HepG2 (cell line): Measurements from ENCODE around the gene PLOD2. TPM values are rescaled to one million over a fixed set of nuclear protein-coding genes. Genes with fewer than 3 reads are reported as not detected.

Experiments used
- ATAC-seq: fragments of 200-7000 bp; cut with Tn5 transposase; 3 replicates; pipeline ENCODE4 v1.9.1; 2020; ENCODE audit warnings: mild to moderate bottlenecking, moderate library complexity
- BruUV-seq: library from RNA; stranded (reverse); fragments of 400-500 nt; replicated peaks from 2 replicates; lab custom pipeline; 2021; lab: Mats Ljungman, UMichigan
- CTCF ChIA-PET: fragments of 300-600 bp; formaldehyde crosslinking; extraction: SDS; loops from one replicate; lab custom pipeline; 2021; ENCODE audit warnings: low total read pairs, inconsistent platforms, low intra/inter-chr PET ratio; lab: Yijun Ruan, JAX
- POLR2A ChIA-PET: fragments of 350-600 bp; sonication (Branson Sonifier 250); formaldehyde crosslinking; loops from one replicate; lab custom pipeline; 2020; ENCODE audit warnings: antibody characterized with exemption, inconsistent platforms; lab: Yijun Ruan, JAX
- DNase-seq: peaks from one replicate; pipeline ENCODE4 v3.0.0-alpha.2; 2015; ENCODE audit warnings: low spot score
- FAIRE-seq: peaks from 3 replicates; lab custom pipeline; 2011; peaks lifted over from hg19 to GRCh38; lab: Jason Lieb, UNC
- H2AFZ ChIP-seq: one replicate; pipeline ENCODE4 v1.6.1; 2011; ENCODE audit warnings: low read length, inconsistent platforms
- H3K27ac ChIP-seq: fragments of 300-600 bp; 3 replicates; pipeline ENCODE4 v1.8.0; 2011; ENCODE audit warnings: mixed run types, mild to moderate bottlenecking, mixed read lengths, low read length, inconsistent platforms; ENCODE audit not compliant: insufficient read depth; ENCODE audit errors: extremely low read length
- H3K27me3 ChIP-seq, 2 experiments: fragments of 200-600 bp in 1 of 2; 2 replicates in 1 of 2; 3 replicates in 1 of 2; pipeline versions ENCODE4 v1.6.0 to v1.8.0; 2011; ENCODE audit warnings: low read length in 2 of 2, mild to moderate bottlenecking in 2 of 2, moderate library complexity in 2 of 2, inconsistent platforms in 1 of 2; ENCODE audit not compliant: insufficient read depth in 2 of 2, control insufficient read depth in 1 of 2
- H3K36me3 ChIP-seq, 2 experiments: fragments of 200-600 bp in 1 of 2; replicated peaks in 1 of 2; 2 replicates in 1 of 2; 3 replicates in 1 of 2; pipeline versions ENCODE4 v1.5.1 to v1.8.0; 2011; ENCODE audit warnings: low read length in 2 of 2, inconsistent platforms in 1 of 2; ENCODE audit not compliant: insufficient read depth in 2 of 2, control insufficient read depth in 1 of 2
- H3K4me1 ChIP-seq: 2 replicates; pipeline ENCODE4 v1.5.1; 2012; ENCODE audit warnings: low read length, inconsistent platforms; ENCODE audit not compliant: insufficient read depth
- H3K4me2 ChIP-seq: 2 replicates; pipeline ENCODE4 v1.6.0; 2011; ENCODE audit warnings: low read depth, low read length, inconsistent platforms
- H3K4me3 ChIP-seq, 3 experiments: fragments of 200-600 bp in 1 of 3; sonication (generic), shearing (Covaris generic) in 1 of 3; replicated peaks in 1 of 3; 2 replicates each; pipeline ENCODE4 v1.5.1; 2011 to 2016; ENCODE audit warnings: low read length in 3 of 3, inconsistent platforms in 2 of 3, low read depth in 2 of 3, mild to moderate bottlenecking in 2 of 3, control low read depth in 1 of 3, mixed read lengths in 1 of 3; ENCODE audit not compliant: insufficient read depth in 1 of 3
- H3K79me2 ChIP-seq: one replicate; pipeline ENCODE4 v1.6.1; 2011; ENCODE audit warnings: low read length, inconsistent platforms; ENCODE audit not compliant: insufficient read depth
- H3K9ac ChIP-seq: 2 replicates; pipeline ENCODE4 v1.6.0; 2011; ENCODE audit warnings: mild to moderate bottlenecking, low read depth, low read length, inconsistent platforms; ENCODE audit not compliant: insufficient read depth
- H3K9me3 ChIP-seq: 2 replicates; pipeline ENCODE4 v1.5.1; 2012; ENCODE audit warnings: mild to moderate bottlenecking, low read length
- H4K20me1 ChIP-seq: 2 replicates; pipeline ENCODE4 v1.6.0; 2011; ENCODE audit warnings: inconsistent platforms, mild to moderate bottlenecking, low read length, moderate library complexity; ENCODE audit not compliant: insufficient read depth
- CHD4 ChIP-seq: fragments of 200-600 bp; sonication (generic); IDR thresholded peaks from 2 replicates; pipeline ENCODE4 v1.7.0; 2017; ENCODE audit warnings: mild to moderate bottlenecking, low read length, borderline replicate concordance
- CREB1 ChIP-seq, 2 experiments: fragments of 450-650 bp in 1 of 2; IDR thresholded peaks; 2 replicates each; pipeline ENCODE4 v1.6.1; 2016 to 2017; ENCODE audit warnings: control low read depth in 1 of 2, mild to moderate bottlenecking in 1 of 2, missing compliant biosample characterization in 1 of 2, missing genetic modification characterization in 1 of 2
- HOXA7 ChIP-seq: sonication (generic); formaldehyde crosslinking; IDR thresholded peaks from 2 replicates; pipeline ENCODE4 v1.8.1; 2022; ENCODE audit warnings: mild to moderate bottlenecking, missing genetic modification reagents, moderate library complexity
- HOXA9 ChIP-seq: sonication (generic); formaldehyde crosslinking; IDR thresholded peaks from 2 replicates; pipeline ENCODE4 v1.8.1; 2022; ENCODE audit warnings: missing genetic modification reagents, mild to moderate bottlenecking, moderate library complexity, borderline replicate concordance
- POLR2A ChIP-seq, 2 experiments: IDR thresholded peaks; 2 replicates each; pipeline ENCODE4 v1.6.1; 2011; ENCODE audit warnings: low read depth in 2 of 2, low read length in 2 of 2, mild to moderate bottlenecking in 1 of 2, moderate library complexity in 1 of 2; ENCODE audit not compliant: insufficient read depth in 1 of 2
- RFXAP ChIP-seq: sonication (generic); formaldehyde crosslinking; IDR thresholded peaks from 2 replicates; pipeline ENCODE4 v1.4.0; 2020; ENCODE audit warnings: missing genetic modification reagents, borderline replicate concordance
- SETDB1 ChIP-seq: sonication (generic); formaldehyde crosslinking; IDR thresholded peaks from 2 replicates; pipeline ENCODE4 v1.5.1; 2020; ENCODE audit warnings: missing genetic modification reagents, mild to moderate bottlenecking, borderline replicate concordance
- SMYD3 ChIP-seq: sonication (generic); formaldehyde crosslinking; IDR thresholded peaks from 2 replicates; pipeline ENCODE4 v1.8.1; 2023; ENCODE audit warnings: mild to moderate bottlenecking, missing genetic modification reagents
- SP140L ChIP-seq: sonication (generic); formaldehyde crosslinking; IDR thresholded peaks from 2 replicates; pipeline ENCODE4 v1.4.0; 2020; ENCODE audit warnings: missing genetic modification reagents, borderline replicate concordance
- ZFP90 ChIP-seq: sonication (generic); formaldehyde crosslinking; IDR thresholded peaks from 2 replicates; pipeline ENCODE4 v1.8.0; 2022; ENCODE audit warnings: missing genetic modification reagents, mild to moderate bottlenecking, inconsistent platforms, borderline replicate concordance
- ZFP91 ChIP-seq: sonication (generic); formaldehyde crosslinking; IDR thresholded peaks from 2 replicates; pipeline ENCODE4 v1.9.0; 2022; ENCODE audit warnings: missing genetic modification reagents, mild to moderate bottlenecking, borderline replicate concordance
- ZNF234 ChIP-seq: sonication (generic); formaldehyde crosslinking; conservative IDR thresholded peaks from 2 replicates; pipeline ENCODE4 v1.5.1; 2020; ENCODE audit warnings: mild to moderate bottlenecking, missing genetic modification reagents
- ZSCAN21 ChIP-seq: sonication (generic); formaldehyde crosslinking; IDR thresholded peaks from 2 replicates; pipeline ENCODE4 v1.8.0; 2022; ENCODE audit warnings: mild to moderate bottlenecking, missing genetic modification reagents, moderate library complexity, borderline replicate concordance
- ZSCAN30 ChIP-seq: sonication (generic); formaldehyde crosslinking; IDR thresholded peaks from 2 replicates; pipeline ENCODE4 v1.5.0; 2020; ENCODE audit warnings: mild to moderate bottlenecking, missing genetic modification reagents
- whole genome bisulfite sequencing: methylation state at CpG from one replicate; pipeline ENCODE4 v1.1.6; 2017; ENCODE audit warnings: low lambda C conversion rate; 5-methylcytosine and 5-hydroxymethylcytosine counted together
- in situ Hi-C: cut with HindIII; loops from 2 replicates; pipeline ENCODE4 v1.10.0; 2017; ENCODE audit warnings: low pct_unique_long_range_greater_than_20kb; ENCODE audit not compliant: extremely low pct_ligation_motif_present
- intact Hi-C: fragments of 100-400 bp; cut with micrococcal nuclease; formaldehyde crosslinking; loops from one replicate; pipeline ENCODE4 v1.10.0; 2022; ENCODE audit not compliant: unreplicated experiment
- polyA plus RNA-seq, 8 experiments: library from polyadenylated mRNA; depleted of rRNA in 3 of 8; stranded (reverse) in 7 of 8; unstranded in 1 of 8; fragments of >200 nt; fragmentation: Illumina TruSeq in 4 of 8; extraction: Trizol in 4 of 8; gene quantifications; 2 replicates each; pipeline versions ENCODE4 v1.2.1 to v1.2.3, GENCODE V29; 2011 to 2016; ENCODE audit warnings: low read depth in 4 of 8, missing spikeins in 1 of 8, mixed read lengths in 1 of 8; ENCODE audit not compliant: insufficient read depth in 1 of 8
- total RNA-seq, 5 experiments: library from RNA; depleted of rRNA; stranded (reverse); fragments of >200 nt; fragmentation: Illumina TruSeq; extraction: Trizol; gene quantifications; 2 replicates each; pipeline ENCODE4 v1.2.3, GENCODE V29; 2016; ENCODE audit warnings: low read depth in 1 of 5
- TF ChIP-seq, protein P1 (sequence below): sonication (generic); formaldehyde crosslinking; IDR thresholded peaks from 2 replicates; pipeline ENCODE4 v1.5.0; 2020; ENCODE audit warnings: missing genetic modification reagents

Gene PLOD2
- total and polyA plus RNA-seq, 2 of the 13 experiments (the other 11 are each of a cell fraction or from before 2014, with no cell fraction given) = 107 to 161 TPM

DNA sequence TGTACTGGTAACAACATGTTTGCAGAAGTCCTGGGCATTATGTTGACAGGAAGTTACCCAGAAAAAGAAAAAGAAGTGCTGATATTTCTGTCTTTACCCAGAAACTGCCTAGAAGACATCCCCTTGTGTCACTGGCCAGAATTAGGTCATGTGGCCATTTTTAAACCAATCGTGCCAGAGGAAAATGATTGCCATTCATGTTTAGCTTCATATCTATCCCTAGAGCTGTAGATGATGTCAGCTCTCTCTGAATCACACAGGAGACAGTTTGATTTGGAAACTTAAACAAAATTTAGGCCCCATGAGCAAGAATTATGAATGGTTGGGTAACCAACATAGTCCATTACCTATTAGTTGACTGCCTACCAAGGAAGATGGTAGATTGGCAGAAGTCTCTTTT, 8.9 kb upstream of the PLOD2 start:
- Histone ChIP-seq H3K27ac (no peak overlapping the region), H3K4me3 (no peak overlapping the region), H3K36me3 (no peaks in the 10 kb centered on the region), H2AFZ (no peak overlapping the region), H3K4me1 (peaks cover 21% of the 10 kb centered on the region), H3K79me2 (no peaks in the 10 kb centered on the region), H3K9ac (no peak overlapping the region), H4K20me1 (no peaks in the 10 kb centered on the region), H3K27me3 (no peaks in the 10 kb centered on the region), H3K9me3 (no peaks in the 10 kb centered on the region), H3K4me2 (no peak overlapping the region)
- ChIA-PET POLR2A (interaction anchor here (1.3 kb wide), 1 partner anchor 9 kb away, joined by 8 read pairs; the partner anchor contains the start of gene PLOD2), CTCF (no interaction called here)
- 55% methylated on average over 1 of the region's 1 CpG for WGBS
- ATAC-seq (no peak), FAIRE-seq (no peak), DNase-seq (no peak)
- BruUV-seq = no TSS peak
- TF ChIP-seq ZFP90 (CRISPR knock-in tag) (no peak), SMYD3 (CRISPR knock-in tag) (no peak), CHD4 (no peak), CREB1 (IDR thresholded peaks at IDR 0.05) (no peak), CREB1 (CRISPR knock-in tag; IDR thresholded peaks at IDR 0.05) (no peak), ZFP91 (CRISPR knock-in tag) (no peak), ZSCAN30 (CRISPR knock-in tag) (no peak), POLR2A (IDR thresholded peaks at IDR 0.05; ENCODE audit: insufficient read depth in 1 of 2, low read depth in 2 of 2, low read length in 2 of 2) (no peak), ZNF234 (CRISPR knock-in tag) (no peak), HOXA9 (CRISPR knock-in tag) (no peak), ZSCAN21 (no peak), HOXA7 (no peak), SETDB1 (no peak), SP140L (CRISPR knock-in tag) (no peak), RFXAP (CRISPR knock-in tag) (no peak)
- TF ChIP-seq, protein P1, sequence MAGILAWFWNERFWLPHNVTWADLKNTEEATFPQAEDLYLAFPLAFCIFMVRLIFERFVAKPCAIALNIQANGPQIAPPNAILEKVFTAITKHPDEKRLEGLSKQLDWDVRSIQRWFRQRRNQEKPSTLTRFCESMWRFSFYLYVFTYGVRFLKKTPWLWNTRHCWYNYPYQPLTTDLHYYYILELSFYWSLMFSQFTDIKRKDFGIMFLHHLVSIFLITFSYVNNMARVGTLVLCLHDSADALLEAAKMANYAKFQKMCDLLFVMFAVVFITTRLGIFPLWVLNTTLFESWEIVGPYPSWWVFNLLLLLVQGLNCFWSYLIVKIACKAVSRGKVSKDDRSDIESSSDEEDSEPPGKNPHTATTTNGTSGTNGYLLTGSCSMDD (CRISPR knock-in tag) = no peak
- in situ Hi-C loops = loop anchor here (10.0 kb wide), 1 partner anchor 105 kb away; no protein-coding TSS in a partner anchor
- intact Hi-C loops = loop anchor here (10.0 kb wide), 1 partner anchor 1845 kb away; no protein-coding TSS in a partner anchor
